ENCODE data around the gene MAF.
A peak's percentile ranks its signal among the peaks of the same experiment; 100 is the strongest.

MAF gene

DNA sequence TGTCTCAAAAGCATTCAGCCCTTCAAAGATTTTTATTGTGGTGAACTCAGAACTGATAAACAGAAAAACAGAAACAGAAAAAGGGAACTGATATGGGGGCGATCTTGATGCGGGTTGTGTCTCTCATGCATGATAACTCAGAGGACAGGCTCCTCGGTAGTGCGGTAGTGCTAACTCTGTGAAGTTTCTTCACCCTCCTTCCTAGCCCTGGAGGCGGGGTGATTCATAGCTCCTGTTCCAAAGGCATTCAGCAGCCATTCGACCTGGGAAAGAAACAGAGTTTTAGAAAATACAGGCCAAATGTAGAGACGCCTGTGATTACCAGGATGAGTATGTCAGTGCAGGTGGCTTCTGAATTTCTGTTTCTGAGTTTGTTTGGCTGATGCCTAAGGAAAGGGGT, 5.5 kb upstream of the MAF start:
- Histone ChIP-seq H3K9me3 (replicated peaks; ENCODE audit: insufficient read depth, low read length) (no peaks in the 10 kb centered on the region), H3K9ac (ENCODE audit: low read length) (peak overlapping the region; percentile 69), H3K27me3 (replicated peaks; ENCODE audit: insufficient read depth, low read length) (no peaks in the 10 kb centered on the region), H3F3A (ENCODE audit: insufficient read depth, low read length) (peaks cover 25% of the 10 kb centered on the region), H3K36me3 (replicated peaks; ENCODE audit: insufficient read depth, low read length) (no peaks in the 10 kb centered on the region), H3K4me1 (ENCODE audit: low read length) (0 out of 2 replicates have a peak, but pooled peaks cover 3% of the 10 kb centered on the region), H3K79me2 (ENCODE audit: low read length) (peaks cover 19% of the 10 kb centered on the region), H4K20me1 (ENCODE audit: insufficient read depth, low read length) (no peaks in the 10 kb centered on the region), H3K27ac (ENCODE audit: low read length) (peak overlapping the region; percentile 93), H3K4me2 (ENCODE audit: low read depth, low read length) (peak overlapping the region; percentile 91), H3K9me2 (replicated peaks; ENCODE audit: insufficient read depth, low read length) (no peaks in the 10 kb centered on the region), H2AFZ (ENCODE audit: low read length) (0 out of 2 replicates have a peak overlapping the region, but pooled peaks have one; percentile 31), H3K4me3 (ENCODE audit: low read length) (peak overlapping the region; percentile 39)
- no peak for TF ChIP-seq EZH2phosphoT487 (IDR thresholded peaks at IDR 0.05; ENCODE audit: low read length)
- peak; percentile 21 for DNase-seq

DNA sequence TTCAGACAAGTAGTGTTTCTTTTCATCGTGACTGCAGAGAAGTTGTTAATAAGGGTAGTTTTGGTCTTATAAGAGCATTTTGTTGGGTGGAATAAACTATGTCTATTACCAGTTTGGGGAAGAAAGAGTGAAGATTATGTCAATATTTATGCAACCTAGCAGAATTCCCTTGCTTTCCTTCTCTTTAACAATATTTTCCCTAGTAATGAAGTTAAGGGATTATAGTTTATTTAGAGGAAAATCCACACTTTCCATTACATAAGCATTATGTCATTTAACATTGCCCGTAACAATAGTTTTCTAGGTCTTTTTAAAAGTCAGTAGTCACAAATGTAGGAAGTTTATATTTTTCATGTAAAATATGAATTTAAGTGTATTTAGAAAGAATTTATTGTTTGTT, 2.5 kb upstream of the MAF start:
- Histone ChIP-seq H3K79me2 (ENCODE audit: low read length) (peaks cover 35% of the 10 kb centered on the region), H3K4me3 (ENCODE audit: low read length) (peak overlapping the region; percentile 78), H3K4me2 (ENCODE audit: low read depth, low read length) (peak overlapping the region; percentile 91), H3K9ac (ENCODE audit: low read length) (peak overlapping the region; percentile 96), H2AFZ (ENCODE audit: low read length) (no peak overlapping the region), H3F3A (ENCODE audit: insufficient read depth, low read length) (peaks cover 25% of the 10 kb centered on the region), H3K4me1 (ENCODE audit: low read length) (0 out of 2 replicates have a peak, but pooled peaks cover 3% of the 10 kb centered on the region), H4K20me1 (ENCODE audit: insufficient read depth, low read length) (0 out of 2 replicates have a peak, but pooled peaks cover 1% of the 10 kb centered on the region), H3K9me2 (replicated peaks; ENCODE audit: insufficient read depth, low read length) (no peaks in the 10 kb centered on the region), H3K9me3 (replicated peaks; ENCODE audit: insufficient read depth, low read length) (no peaks in the 10 kb centered on the region), H3K27ac (ENCODE audit: low read length) (peak overlapping the region; percentile 93), H3K27me3 (replicated peaks; ENCODE audit: insufficient read depth, low read length) (no peaks in the 10 kb centered on the region), H3K36me3 (replicated peaks; ENCODE audit: insufficient read depth, low read length) (no peaks in the 10 kb centered on the region)
- TF ChIP-seq, protein P1, sequence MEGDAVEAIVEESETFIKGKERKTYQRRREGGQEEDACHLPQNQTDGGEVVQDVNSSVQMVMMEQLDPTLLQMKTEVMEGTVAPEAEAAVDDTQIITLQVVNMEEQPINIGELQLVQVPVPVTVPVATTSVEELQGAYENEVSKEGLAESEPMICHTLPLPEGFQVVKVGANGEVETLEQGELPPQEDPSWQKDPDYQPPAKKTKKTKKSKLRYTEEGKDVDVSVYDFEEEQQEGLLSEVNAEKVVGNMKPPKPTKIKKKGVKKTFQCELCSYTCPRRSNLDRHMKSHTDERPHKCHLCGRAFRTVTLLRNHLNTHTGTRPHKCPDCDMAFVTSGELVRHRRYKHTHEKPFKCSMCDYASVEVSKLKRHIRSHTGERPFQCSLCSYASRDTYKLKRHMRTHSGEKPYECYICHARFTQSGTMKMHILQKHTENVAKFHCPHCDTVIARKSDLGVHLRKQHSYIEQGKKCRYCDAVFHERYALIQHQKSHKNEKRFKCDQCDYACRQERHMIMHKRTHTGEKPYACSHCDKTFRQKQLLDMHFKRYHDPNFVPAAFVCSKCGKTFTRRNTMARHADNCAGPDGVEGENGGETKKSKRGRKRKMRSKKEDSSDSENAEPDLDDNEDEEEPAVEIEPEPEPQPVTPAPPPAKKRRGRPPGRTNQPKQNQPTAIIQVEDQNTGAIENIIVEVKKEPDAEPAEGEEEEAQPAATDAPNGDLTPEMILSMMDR (IDR thresholded peaks at IDR 0.05; ENCODE audit: low read length) = no peak
- TF ChIP-seq EZH2 (optimal IDR thresholded peaks at IDR 0.05; ENCODE audit: low read depth, low read length) (no peak), EZH2phosphoT487 (IDR thresholded peaks at IDR 0.05; ENCODE audit: low read length) (no peak)
- no peak for DNase-seq

- H3K27me3 ChIP-seq (replicated peaks; ENCODE audit: insufficient read depth, low read length) = no peaks in the 10 kb centered on the region
- H4K20me1 ChIP-seq (ENCODE audit: insufficient read depth, low read length) = 0 out of 2 replicates have a peak, but pooled peaks cover 4% of the 10 kb centered on the region
- no peaks in the 10 kb centered on the region for H3K36me3 ChIP-seq (replicated peaks; ENCODE audit: insufficient read depth, low read length)
- no peaks in the 10 kb centered on the region for H3K9me2 ChIP-seq (replicated peaks; ENCODE audit: insufficient read depth, low read length)
- H3K4me1 ChIP-seq (ENCODE audit: low read length) = 0 out of 2 replicates have a peak, but pooled peaks cover 3% of the 10 kb centered on the region
- H3F3A ChIP-seq (ENCODE audit: insufficient read depth, low read length) = peaks cover 29% of the 10 kb centered on the region
- H2AFZ ChIP-seq (ENCODE audit: low read length) = no peak overlapping the region
- no peak for TF ChIP-seq EZH2 (optimal IDR thresholded peaks at IDR 0.05; ENCODE audit: low read depth, low read length)
- TF ChIP-seq, protein P1 (IDR thresholded peaks at IDR 0.05; ENCODE audit: low read length) = no peak
- no peak for TF ChIP-seq EZH2phosphoT487 (IDR thresholded peaks at IDR 0.05; ENCODE audit: low read length)
- no peaks in the 10 kb centered on the region for H3K9me3 ChIP-seq (replicated peaks; ENCODE audit: insufficient read depth, low read length)
- H3K27ac ChIP-seq (ENCODE audit: low read length) = peak overlapping the region; percentile 93
- peak; percentile 37 for DNase-seq
- H3K9ac ChIP-seq (ENCODE audit: low read length) = peak overlapping the region; percentile 96
- peak overlapping the region; percentile 78 for H3K4me3 ChIP-seq (ENCODE audit: low read length)
- peak overlapping the region; percentile 91 for H3K4me2 ChIP-seq (ENCODE audit: low read depth, low read length)
- peaks cover 40% of the 10 kb centered on the region for H3K79me2 ChIP-seq (ENCODE audit: low read length)
Observed at GRCh38 chr16:79602628-79603014, 2.1 kb upstream of the MAF start.

DNA sequence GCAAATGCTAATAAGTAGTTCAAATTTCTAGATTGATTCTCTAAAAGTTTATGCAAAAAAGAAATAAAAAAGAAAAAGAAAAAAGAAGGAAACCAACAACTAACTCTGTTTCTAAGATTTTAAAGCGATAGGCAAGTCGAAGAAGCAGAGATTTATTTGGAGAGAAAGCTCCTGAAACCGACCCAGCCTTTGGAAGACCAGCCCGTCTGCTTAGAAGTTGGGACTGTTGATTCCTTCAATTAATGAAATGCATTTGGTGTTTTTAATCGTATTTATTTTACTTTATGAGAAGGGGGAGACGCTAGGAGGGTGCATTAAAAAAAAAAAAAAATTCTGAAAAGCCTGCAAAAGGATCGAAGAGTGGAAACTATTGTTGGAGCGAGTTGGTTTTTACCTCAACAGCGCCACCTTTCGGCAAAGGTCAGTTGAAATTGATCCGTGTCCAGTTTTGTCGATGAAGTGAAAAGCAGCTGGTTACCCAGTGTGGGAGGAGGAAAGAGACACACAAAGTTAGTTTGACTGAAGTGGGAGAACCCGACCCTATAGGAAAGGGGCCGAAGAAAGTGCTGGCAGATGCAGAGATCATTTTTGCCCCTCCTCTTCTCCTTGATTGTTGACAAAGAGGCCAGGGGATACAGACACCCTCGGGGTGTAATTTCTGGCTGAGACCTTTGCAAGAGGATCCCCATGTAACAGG, 1.5 kb upstream of the MAF start:
- H4K20me1 ChIP-seq (ENCODE audit: insufficient read depth, low read length) = 0 out of 2 replicates have a peak, but pooled peaks cover 4% of the 10 kb centered on the region
- H3K9ac ChIP-seq (ENCODE audit: low read length) = peak overlapping the region; percentile 96
- no peaks in the 10 kb centered on the region for H3K9me2 ChIP-seq (replicated peaks; ENCODE audit: insufficient read depth, low read length)
- TF ChIP-seq, protein P1 (IDR thresholded peaks at IDR 0.05; ENCODE audit: low read length) = peak; percentile 52
- TF ChIP-seq EZH2phosphoT487 (IDR thresholded peaks at IDR 0.05; ENCODE audit: low read length) = no peak
- H3K79me2 ChIP-seq (ENCODE audit: low read length) = peaks cover 45% of the 10 kb centered on the region
- peak overlapping the region; percentile 78 for H3K4me3 ChIP-seq (ENCODE audit: low read length)
- 0 out of 2 replicates have a peak, but pooled peaks cover 5% of the 10 kb centered on the region for H3K36me3 ChIP-seq (replicated peaks; ENCODE audit: insufficient read depth, low read length)
- H3K9me3 ChIP-seq (replicated peaks; ENCODE audit: insufficient read depth, low read length) = no peaks in the 10 kb centered on the region
- H3F3A ChIP-seq (ENCODE audit: insufficient read depth, low read length) = peaks cover 35% of the 10 kb centered on the region
- H2AFZ ChIP-seq (ENCODE audit: low read length) = no peak overlapping the region
- H3K4me1 ChIP-seq (ENCODE audit: low read length) = 0 out of 2 replicates have a peak, but pooled peaks cover 3% of the 10 kb centered on the region
- H3K27me3 ChIP-seq (replicated peaks; ENCODE audit: insufficient read depth, low read length) = no peaks in the 10 kb centered on the region
- peak overlapping the region; percentile 93 for H3K27ac ChIP-seq (ENCODE audit: low read length)
- peak overlapping the region; percentile 91 for H3K4me2 ChIP-seq (ENCODE audit: low read depth, low read length)
- DNase-seq = peak; percentile 74
